HG03097 (cell line): ENCODE measurements around the gene DROSHA.
"Not testable (repeated sequence)": the region's sequence is repeated elsewhere in the genome, so short reads cannot be mapped to it uniquely, and the experiment has no call there.

Source experiments
- ATAC-seq: cut with Tn5 transposase; IDR thresholded peaks from one replicate; pipeline ENCODE4 v1.9.1; 2021; ENCODE audit not compliant: unreplicated experiment, low FRiP score

Gene DROSHA

DNA sequence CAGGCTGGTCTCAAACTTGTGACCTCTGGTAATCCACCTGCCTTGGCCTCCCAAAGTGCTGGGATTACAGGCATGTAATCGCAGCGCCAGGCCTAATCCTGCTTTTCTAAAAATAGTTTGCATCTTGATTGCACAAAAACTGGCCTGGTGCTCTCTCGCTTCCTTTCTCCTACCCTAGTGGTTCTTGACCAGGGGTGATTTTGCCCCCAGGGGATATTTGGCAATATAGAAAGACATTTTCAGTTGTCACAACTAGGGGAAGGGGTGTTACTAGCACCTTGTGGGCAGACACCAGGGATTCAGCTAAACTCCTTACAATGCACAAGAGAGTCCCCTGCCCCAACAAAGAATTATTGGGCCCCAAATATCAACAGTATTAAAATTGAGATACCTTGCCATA is 139.8 kb downstream of the DROSHA start:
- ATAC-seq: no peak

GRCh38 chr5:31390256-31390655 is 141.6 kb downstream of the DROSHA start:
- no peak for ATAC-seq

DNA sequence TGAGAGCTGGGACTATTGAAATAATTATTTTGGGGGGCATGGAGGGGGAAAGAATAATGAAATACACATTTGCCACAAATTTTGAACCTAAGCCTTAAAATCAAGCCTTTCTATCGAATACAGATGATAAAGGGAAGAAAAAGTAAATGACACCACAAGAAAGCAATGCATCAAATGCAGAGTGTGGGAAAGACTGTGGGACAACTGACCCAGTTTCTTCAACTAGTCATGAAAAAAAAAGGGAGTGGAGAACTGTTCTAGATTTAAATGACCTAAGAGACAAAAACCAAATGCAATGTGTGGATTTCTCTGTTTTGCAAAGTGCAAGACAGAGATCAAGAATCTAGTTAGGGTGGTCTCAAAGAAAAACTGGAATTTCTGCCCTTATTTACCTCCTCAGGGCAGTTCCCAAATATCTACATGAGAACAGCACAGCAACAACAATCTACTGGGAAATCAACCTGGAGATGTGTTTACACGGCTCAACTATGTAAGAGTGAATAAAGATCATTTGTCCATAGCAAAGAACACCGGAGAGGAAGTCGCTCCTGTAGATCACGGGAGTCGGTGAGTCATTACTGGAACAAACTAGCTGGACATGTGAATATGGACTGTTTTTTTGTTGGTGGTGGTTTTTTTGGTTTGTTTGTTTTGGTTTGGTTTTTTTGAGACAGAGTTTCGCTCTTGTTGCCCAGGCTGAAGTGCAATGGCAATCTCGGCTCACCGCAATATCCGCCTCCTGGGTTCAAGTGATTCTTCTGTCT is 145.9 kb downstream of the DROSHA start:
- no peak for ATAC-seq

DNA sequence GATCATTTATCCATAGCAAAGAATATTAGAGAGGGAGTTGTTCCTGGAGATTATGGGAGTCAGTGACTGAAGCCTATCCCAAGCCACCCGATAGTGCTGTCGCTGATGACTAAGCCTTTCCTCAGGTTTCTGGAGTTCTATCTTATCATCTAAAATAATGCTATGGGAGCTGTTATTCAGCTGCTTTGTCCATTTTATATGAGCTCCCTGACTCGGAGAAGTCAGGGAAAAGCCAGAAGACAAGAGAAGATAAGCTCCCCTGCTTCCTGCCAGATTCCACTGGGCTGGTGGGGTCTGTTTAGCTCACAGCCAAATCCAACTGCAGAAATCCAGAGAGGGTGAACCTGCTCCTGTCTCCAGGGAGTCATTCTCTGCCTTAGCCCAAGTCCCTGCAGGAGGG is 148.2 kb downstream of the DROSHA start:
- no peak for ATAC-seq

- ATAC-seq: no peak
These were observed 149.6 kb downstream of the DROSHA start for GRCh38 chr5:31382051-31382878.

GRCh38 chr5:31381299-31381698 is 150.6 kb downstream of the DROSHA start:
- ATAC-seq: no peak

DNA sequence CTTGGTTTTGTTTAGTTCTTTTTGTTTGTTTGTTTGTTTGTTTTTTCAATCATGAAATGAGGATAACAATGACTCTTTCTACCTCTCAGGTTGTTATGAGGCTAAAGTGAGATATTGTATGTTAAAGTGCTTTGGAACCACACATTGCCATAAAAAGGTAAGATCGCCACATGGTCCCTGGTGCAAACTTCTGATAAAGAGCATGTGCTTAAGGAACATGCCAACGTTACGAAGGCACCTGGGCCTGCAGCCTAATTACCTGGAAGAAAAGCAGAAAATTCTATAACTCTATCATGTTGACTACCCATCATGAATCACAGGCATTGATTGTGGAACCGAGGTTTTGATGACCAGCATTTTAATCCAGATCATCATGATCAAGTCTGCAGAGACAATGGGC is 151.8 kb downstream of the DROSHA start:
- no peak for ATAC-seq

DNA sequence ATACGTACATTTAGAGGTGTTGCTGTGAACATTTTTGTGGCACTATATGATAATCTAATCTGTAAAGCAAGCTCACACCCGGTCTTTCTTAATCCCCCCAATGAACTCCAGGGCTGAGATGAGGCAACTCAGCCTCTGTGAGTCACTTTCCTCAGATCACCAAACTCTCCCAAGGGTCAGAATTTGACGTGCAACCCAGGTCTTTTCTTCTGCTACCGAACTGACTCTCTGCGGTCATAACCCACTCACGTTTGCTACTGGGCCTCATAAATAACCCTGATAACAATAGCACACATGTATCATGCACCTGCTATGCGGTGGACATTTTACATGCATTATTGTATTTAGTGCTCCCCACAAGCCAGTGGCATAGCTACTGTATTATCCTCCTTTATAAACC is 153.1 kb downstream of the DROSHA start:
- ATAC-seq: no peak

- no peak for ATAC-seq
These were observed 153.8 kb downstream of the DROSHA start for GRCh38 chr5:31378136-31378535.

- no peak for ATAC-seq
These were observed 154.5 kb downstream of the DROSHA start for GRCh38 chr5:31377274-31377946.

DNA sequence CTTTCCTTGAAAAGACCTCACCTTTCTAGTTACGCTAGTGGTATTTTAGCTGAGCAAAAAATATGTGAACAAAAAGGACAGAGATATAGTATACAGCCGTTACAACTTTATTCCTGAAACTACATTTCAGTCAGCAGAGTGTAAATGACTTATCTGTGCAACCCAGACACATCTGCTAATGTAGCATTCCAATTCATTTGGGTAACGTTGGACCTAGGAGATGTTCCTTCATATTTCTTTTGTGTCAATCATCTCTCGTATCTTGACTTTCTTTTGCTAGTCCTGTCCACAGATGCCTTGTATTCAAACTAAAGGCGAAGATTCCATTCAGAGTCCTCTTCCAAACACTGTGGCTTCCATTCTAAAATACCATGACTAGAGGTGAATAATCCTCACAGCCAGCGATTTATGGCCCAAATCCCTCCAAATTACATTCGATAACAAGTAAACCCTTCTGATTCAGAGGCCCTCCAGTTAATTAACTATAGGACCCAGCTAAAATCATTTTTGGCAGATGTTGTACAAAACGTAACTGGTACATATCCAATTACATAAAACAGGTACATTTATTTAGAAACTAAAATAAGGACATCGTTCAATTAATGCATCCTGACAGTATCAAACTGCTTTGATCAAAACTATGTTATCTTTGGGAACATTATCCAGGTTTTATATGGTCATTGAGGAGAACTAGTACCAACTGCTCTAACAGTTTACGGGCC is 155.7 kb downstream of the DROSHA start:
- ATAC-seq: no peak

DNA sequence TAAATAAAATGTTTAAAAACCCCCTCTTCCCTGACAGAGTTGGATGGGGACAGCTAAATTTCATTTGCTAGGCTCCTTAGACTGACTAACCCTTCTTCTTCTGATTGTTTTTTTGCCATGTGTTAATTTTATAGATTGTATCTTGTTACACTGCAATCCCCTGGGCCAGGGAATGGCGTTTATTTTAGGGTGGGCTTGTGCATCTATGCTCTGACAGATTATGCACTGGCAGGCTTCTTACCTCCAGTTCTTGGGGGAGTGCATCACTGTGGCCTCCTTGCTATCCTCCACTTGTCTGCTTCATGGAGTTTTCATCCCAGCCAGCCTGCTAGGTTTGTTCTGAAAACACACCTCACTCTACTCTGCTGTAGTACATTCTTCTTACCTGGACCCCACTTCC is 159.8 kb downstream of the DROSHA start:
- ATAC-seq: no peak

DNA sequence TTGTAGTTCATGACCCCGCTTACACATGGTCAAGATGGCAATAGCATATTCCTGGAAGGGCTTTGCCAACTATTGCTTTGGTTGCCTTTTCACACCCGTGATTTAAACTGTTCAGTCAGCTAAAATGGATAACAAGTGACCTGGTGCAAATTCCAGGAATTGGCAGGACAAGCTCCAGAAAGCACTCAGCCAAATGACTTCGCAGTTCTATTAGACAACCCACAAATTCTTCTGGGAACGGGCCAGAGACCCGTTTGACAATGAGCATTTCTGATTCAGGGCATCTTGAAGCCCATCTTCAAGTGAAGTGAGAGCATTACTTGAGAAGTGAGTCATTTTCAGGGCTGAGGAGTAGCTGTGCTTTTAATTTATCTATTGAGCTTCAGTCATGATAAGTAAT is 165.0 kb downstream of the DROSHA start:
- no peak for ATAC-seq

- ATAC-seq: no peak
These were observed 166.1 kb downstream of the DROSHA start for GRCh38 chr5:31365776-31366175.

- ATAC-seq: no peak
These were observed 166.8 kb downstream of the DROSHA start for GRCh38 chr5:31364881-31365636.

- no peak for ATAC-seq
These were observed 168.8 kb downstream of the DROSHA start for GRCh38 chr5:31362931-31363568.

- ATAC-seq: no peak
These were observed 169.4 kb downstream of the DROSHA start for GRCh38 chr5:31362529-31362900.

DNA sequence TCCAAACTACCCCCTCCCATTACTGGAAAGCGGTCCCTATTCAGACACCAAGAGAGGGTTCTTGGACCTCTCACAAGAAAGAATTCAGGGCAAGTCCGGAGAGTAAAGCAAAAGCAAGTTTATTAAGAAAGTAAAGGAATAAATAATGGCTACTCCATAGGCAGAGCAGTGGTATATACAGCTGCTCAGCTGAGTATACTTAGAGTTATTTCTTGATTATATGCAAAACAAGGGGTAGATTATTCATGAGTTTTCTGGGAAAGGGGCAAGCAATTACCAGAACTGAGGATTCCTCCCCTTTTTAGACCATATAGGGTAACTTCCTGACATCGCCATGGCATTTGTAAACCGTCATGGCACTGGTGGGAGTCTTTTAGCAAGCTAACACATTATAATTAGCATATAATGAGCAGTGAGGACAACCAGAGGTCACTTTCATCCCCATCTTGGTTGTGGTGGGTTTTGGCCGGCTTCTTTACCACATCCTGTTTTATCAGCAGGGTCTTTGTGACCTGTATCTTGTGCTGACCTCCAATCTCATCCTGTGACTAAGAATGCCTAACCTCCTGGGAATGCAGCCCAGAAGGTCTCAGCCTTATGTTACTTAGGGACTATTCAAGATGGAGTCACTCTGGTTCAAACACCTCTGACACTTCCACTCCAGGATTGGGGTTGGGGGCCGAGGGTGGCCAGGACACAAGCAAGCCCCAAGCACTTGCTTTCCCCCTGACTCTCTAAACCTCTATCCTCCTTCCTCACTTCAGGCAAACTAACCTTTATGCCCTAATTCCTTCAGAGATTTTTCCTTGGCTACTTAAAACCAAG is 170.0 kb downstream of the DROSHA start:
- not testable (repeated sequence) for ATAC-seq

DNA sequence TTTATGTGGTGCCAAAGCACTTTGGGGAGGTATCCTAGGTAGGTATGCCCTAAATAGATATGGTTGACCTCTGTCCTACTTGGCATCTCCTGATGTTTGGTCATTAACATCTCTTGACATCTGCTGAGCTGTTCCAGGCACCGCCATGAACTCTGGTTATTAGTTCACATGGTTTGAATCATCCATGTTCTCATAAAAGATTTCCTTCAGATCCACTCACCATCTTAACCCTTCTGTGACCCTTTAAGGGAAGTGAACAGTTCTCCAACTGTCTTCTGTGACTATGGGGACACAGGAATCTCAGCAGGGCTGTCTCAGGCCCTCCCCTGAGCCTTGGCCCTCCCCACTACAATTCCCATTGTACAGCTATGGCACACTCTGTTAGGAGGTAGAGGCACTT is 170.7 kb downstream of the DROSHA start:
- ATAC-seq: no peak
